ENCODE results near the gene UNC5B. TPM values are rescaled to one million over a fixed set of nuclear protein-coding genes. Genes with fewer than 3 reads are reported as not detected.
"Not testable (repeated sequence)": the region's sequence is repeated elsewhere in the genome, so short reads cannot be mapped to it uniquely, and the experiment has no call there.

UNC5B gene
- total RNA-seq, 1 donor from 2014 or later, result not detected

- Mint-ChIP-seq H3K9me3 (no peaks in the 10 kb centered on the region), H3K27me3 (ENCODE audit: low read depth) (peaks cover 2% of the 10 kb centered on the region), H3K4me3 (ENCODE audit: low read depth) (no peak overlapping the region), H3K27ac (no peak overlapping the region), H3K36me3 (ENCODE audit: low read depth) (no peaks in the 10 kb centered on the region), H3K4me1 (ENCODE audit: low read depth) (no peaks in the 10 kb centered on the region)
- no peak for DNase-seq (ENCODE audit: low spot score)
- intact Hi-C loops (cut with micrococcal nuclease), result no loop called here
Measured at GRCh38 chr10:71295641-71296040, 83.3 kb downstream of the UNC5B start.

- intact Hi-C loops (cut with micrococcal nuclease), result no loop called here
- no peaks in the 10 kb centered on the region for H3K4me1 Mint-ChIP-seq (ENCODE audit: low read depth)
- no peak overlapping the region for H3K4me3 Mint-ChIP-seq (ENCODE audit: low read depth)
- H3K27ac Mint-ChIP-seq, result no peak overlapping the region
- DNase-seq (ENCODE audit: low spot score), result no peak
- no peaks in the 10 kb centered on the region for H3K36me3 Mint-ChIP-seq (ENCODE audit: low read depth)
- H3K27me3 Mint-ChIP-seq (ENCODE audit: low read depth), result peaks cover 2% of the 10 kb centered on the region
- H3K9me3 Mint-ChIP-seq, result no peaks in the 10 kb centered on the region
Measured at GRCh38 chr10:71296086-71296485, 83.7 kb downstream of the UNC5B start.

GRCh38 chr10:71296811-71297210, 84.4 kb downstream of the UNC5B start:
- intact Hi-C loops (cut with micrococcal nuclease); H3K36me3 Mint-ChIP-seq (ENCODE audit: low read depth); H3K4me1 Mint-ChIP-seq (ENCODE audit: low read depth); DNase-seq (ENCODE audit: low spot score); H3K27me3 Mint-ChIP-seq (ENCODE audit: low read depth); H3K27ac Mint-ChIP-seq; H3K9me3 Mint-ChIP-seq; H3K4me3 Mint-ChIP-seq (ENCODE audit: low read depth): not testable (repeated sequence)

GRCh38 chr10:71297343-71297742, 85.0 kb downstream of the UNC5B start:
- intact Hi-C loops (cut with micrococcal nuclease), result no loop called here
- Mint-ChIP-seq H3K4me3 (ENCODE audit: low read depth) (no peak overlapping the region), H3K9me3 (no peaks in the 10 kb centered on the region), H3K4me1 (ENCODE audit: low read depth) (no peaks in the 10 kb centered on the region), H3K36me3 (ENCODE audit: low read depth) (no peaks in the 10 kb centered on the region), H3K27me3 (ENCODE audit: low read depth) (peaks cover 2% of the 10 kb centered on the region), H3K27ac (no peak overlapping the region)
- DNase-seq (ENCODE audit: low spot score), result no peak

GRCh38 chr10:71299071-71299785, 86.9 kb downstream of the UNC5B start:
- H3K36me3 Mint-ChIP-seq (ENCODE audit: low read depth), result no peaks in the 10 kb centered on the region
- no peak overlapping the region for H3K4me3 Mint-ChIP-seq (ENCODE audit: low read depth)
- peaks cover 2% of the 10 kb centered on the region for H3K27me3 Mint-ChIP-seq (ENCODE audit: low read depth)
- H3K4me1 Mint-ChIP-seq (ENCODE audit: low read depth), result no peaks in the 10 kb centered on the region
- intact Hi-C loops (cut with micrococcal nuclease), result no loop called here
- no peak for DNase-seq (ENCODE audit: low spot score)
- H3K9me3 Mint-ChIP-seq, result no peaks in the 10 kb centered on the region
- H3K27ac Mint-ChIP-seq, result no peak overlapping the region

GRCh38 chr10:71300555-71301370, 88.4 kb downstream of the UNC5B start:
- Mint-ChIP-seq H3K4me3 (ENCODE audit: low read depth) (no peak overlapping the region), H3K27ac (no peak overlapping the region), H3K9me3 (no peaks in the 10 kb centered on the region), H3K4me1 (ENCODE audit: low read depth) (no peaks in the 10 kb centered on the region), H3K36me3 (ENCODE audit: low read depth) (no peaks in the 10 kb centered on the region), H3K27me3 (ENCODE audit: low read depth) (peaks cover 2% of the 10 kb centered on the region)
- DNase-seq (ENCODE audit: low spot score), result no peak
- intact Hi-C loops (cut with micrococcal nuclease), result no loop called here

GRCh38 chr10:71301371-71301916, 89.1 kb downstream of the UNC5B start:
- no peaks in the 10 kb centered on the region for H3K4me1 Mint-ChIP-seq (ENCODE audit: low read depth)
- no peak overlapping the region for H3K27ac Mint-ChIP-seq
- intact Hi-C loops (cut with micrococcal nuclease), result no loop called here
- no peaks in the 10 kb centered on the region for H3K9me3 Mint-ChIP-seq
- no peaks in the 10 kb centered on the region for H3K36me3 Mint-ChIP-seq (ENCODE audit: low read depth)
- no peak for DNase-seq (ENCODE audit: low spot score)
- no peak overlapping the region for H3K4me3 Mint-ChIP-seq (ENCODE audit: low read depth)
- peaks cover 2% of the 10 kb centered on the region for H3K27me3 Mint-ChIP-seq (ENCODE audit: low read depth)

GRCh38 chr10:71302451-71302850, 90.1 kb downstream of the UNC5B start:
- no peak for DNase-seq (ENCODE audit: low spot score)
- no peaks in the 10 kb centered on the region for H3K36me3 Mint-ChIP-seq (ENCODE audit: low read depth)
- no peaks in the 10 kb centered on the region for H3K9me3 Mint-ChIP-seq
- H3K4me3 Mint-ChIP-seq (ENCODE audit: low read depth), result no peak overlapping the region
- no peak overlapping the region for H3K27ac Mint-ChIP-seq
- intact Hi-C loops (cut with micrococcal nuclease), result no loop called here
- H3K27me3 Mint-ChIP-seq (ENCODE audit: low read depth), result peaks cover 2% of the 10 kb centered on the region
- H3K4me1 Mint-ChIP-seq (ENCODE audit: low read depth), result no peaks in the 10 kb centered on the region

GRCh38 chr10:71302874-71303568, 90.7 kb downstream of the UNC5B start:
- Mint-ChIP-seq H3K27me3 (ENCODE audit: low read depth) (peaks cover 2% of the 10 kb centered on the region), H3K4me1 (ENCODE audit: low read depth) (no peaks in the 10 kb centered on the region), H3K27ac (no peak overlapping the region), H3K4me3 (ENCODE audit: low read depth) (no peak overlapping the region), H3K36me3 (ENCODE audit: low read depth) (no peaks in the 10 kb centered on the region), H3K9me3 (no peaks in the 10 kb centered on the region)
- intact Hi-C loops (cut with micrococcal nuclease), result no loop called here
- no peak for DNase-seq (ENCODE audit: low spot score)

- Mint-ChIP-seq H3K4me1 (ENCODE audit: low read depth) (no peaks in the 10 kb centered on the region), H3K36me3 (ENCODE audit: low read depth) (no peaks in the 10 kb centered on the region), H3K27ac (no peak overlapping the region), H3K4me3 (ENCODE audit: low read depth) (no peak overlapping the region), H3K9me3 (no peaks in the 10 kb centered on the region), H3K27me3 (ENCODE audit: low read depth) (peaks cover 2% of the 10 kb centered on the region)
- intact Hi-C loops (cut with micrococcal nuclease), result no loop called here
- DNase-seq (ENCODE audit: low spot score), result no peak
Measured at GRCh38 chr10:71303569-71303907, 91.2 kb downstream of the UNC5B start.

GRCh38 chr10:71304914-71305313, 92.5 kb downstream of the UNC5B start:
- intact Hi-C loops (cut with micrococcal nuclease), result no loop called here
- Mint-ChIP-seq H3K9me3 (no peaks in the 10 kb centered on the region), H3K36me3 (ENCODE audit: low read depth) (no peaks in the 10 kb centered on the region), H3K4me1 (ENCODE audit: low read depth) (no peaks in the 10 kb centered on the region), H3K27me3 (ENCODE audit: low read depth) (no peaks in the 10 kb centered on the region), H3K27ac (no peak overlapping the region), H3K4me3 (ENCODE audit: low read depth) (no peak overlapping the region)
- no peak for DNase-seq (ENCODE audit: low spot score)

- intact Hi-C loops (cut with micrococcal nuclease), result no loop called here
Measured at GRCh38 chr10:71306979-71307378, 94.6 kb downstream of the UNC5B start.

More at GRCh38 chr10:71306979-71307378, 94.6 kb downstream of the UNC5B start:
- Mint-ChIP-seq H3K27me3 (ENCODE audit: low read depth) (peaks cover 9% of the 10 kb centered on the region), H3K9me3 (no peaks in the 10 kb centered on the region), H3K27ac (no peak overlapping the region), H3K4me3 (ENCODE audit: low read depth) (no peak overlapping the region), H3K36me3 (ENCODE audit: low read depth) (no peaks in the 10 kb centered on the region), H3K4me1 (ENCODE audit: low read depth) (no peaks in the 10 kb centered on the region)
- DNase-seq (ENCODE audit: low spot score), result no peak
